Right atrium auricular region (tissue), 2 donors: ENCODE measurements around the gene INO80E. TPM values are rescaled to one million over a fixed set of nuclear protein-coding genes. Genes with fewer than 3 reads are reported as not detected.

Experiments used
- DNase-seq: peaks from one replicate; pipeline ENCODE4 v3.0.0-alpha.2; 2019; ENCODE audit warnings: low spot score
- H3K27ac ChIP-seq, 2 donors: fragments of 200-600 bp; sonication (generic); 1 replicate in 1 of 2; 2 replicates in 1 of 2; pipeline ENCODE4 v1.5.1; 2016 to 2019
- H3K27me3 ChIP-seq, 2 donors: fragments of 200-600 bp; sonication (generic); one replicate each; pipeline versions ENCODE4 v1.5.1 to v1.6.0; 2017 to 2019
- H3K36me3 ChIP-seq: fragments of 200-600 bp; sonication (generic); one replicate; pipeline ENCODE4 v1.5.1; 2016
- H3K4me1 ChIP-seq, 2 donors: fragments of 200-600 bp; sonication (generic); one replicate each; pipeline versions ENCODE4 v1.5.1 to v1.6.0; 2017 to 2019
- H3K4me3 ChIP-seq, 2 donors: fragments of 200-600 bp; sonication (generic); 1 replicate in 1 of 2; 2 replicates in 1 of 2; pipeline ENCODE4 v1.5.1; 2017 to 2019; ENCODE audit warnings: mild to moderate bottlenecking in 1 of 2, moderate library complexity in 1 of 2
- H3K9me3 ChIP-seq, 2 donors: fragments of 200-600 bp; sonication (generic); one replicate each; pipeline ENCODE4 v1.5.1; 2019
- total RNA-seq, 2 donors: library from RNA; depleted of rRNA; stranded (reverse); fragments of >200 nt; gene quantifications; one replicate each; pipeline ENCODE4 v1.1.0, GENCODE V29; 2016
- TF ChIP-seq, protein P1 (sequence below), 2 donors: fragments of 200-600 bp; sonication (generic); IDR thresholded peaks; one replicate each; pipeline ENCODE4 v1.5.1; 2019; ENCODE audit warnings: antibody characterized with exemption in 2 of 2

The INO80E gene
- total RNA-seq, 2 donors from 2014 or later = 33.4 to 117 TPM

DNA sequence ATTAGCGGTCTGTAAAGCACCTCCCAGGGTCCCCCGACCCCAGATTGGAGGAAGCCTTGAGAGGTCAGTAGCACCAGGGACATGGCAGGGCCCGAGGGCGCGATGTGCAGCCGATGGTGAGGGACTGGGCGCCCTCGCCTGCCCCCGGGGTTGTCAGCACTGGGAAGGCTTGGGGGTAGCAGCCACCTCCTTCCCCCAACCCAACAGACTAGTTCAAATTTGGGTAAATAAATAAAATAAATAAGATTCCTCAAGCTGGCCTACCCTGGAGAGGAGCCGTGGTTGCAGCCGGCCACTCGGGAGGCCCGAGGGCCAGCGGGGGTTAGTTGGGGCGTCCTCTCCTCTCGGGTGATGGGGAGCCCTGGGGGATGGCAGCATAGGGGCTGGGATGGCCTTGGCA is 28.4 kb downstream of the INO80E start:
- Histone ChIP-seq H3K36me3 (no peaks in the 10 kb centered on the region), H3K4me1 (peaks cover 0 to 13% of the 10 kb centered on the region in 2 donors), H3K4me3 (no peak overlapping the region), H3K9me3 (no peaks in the 10 kb centered on the region), H3K27ac (no peak overlapping the region), H3K27me3 (peaks cover 0 to 3% of the 10 kb centered on the region in 2 donors)
- TF ChIP-seq, protein P1, sequence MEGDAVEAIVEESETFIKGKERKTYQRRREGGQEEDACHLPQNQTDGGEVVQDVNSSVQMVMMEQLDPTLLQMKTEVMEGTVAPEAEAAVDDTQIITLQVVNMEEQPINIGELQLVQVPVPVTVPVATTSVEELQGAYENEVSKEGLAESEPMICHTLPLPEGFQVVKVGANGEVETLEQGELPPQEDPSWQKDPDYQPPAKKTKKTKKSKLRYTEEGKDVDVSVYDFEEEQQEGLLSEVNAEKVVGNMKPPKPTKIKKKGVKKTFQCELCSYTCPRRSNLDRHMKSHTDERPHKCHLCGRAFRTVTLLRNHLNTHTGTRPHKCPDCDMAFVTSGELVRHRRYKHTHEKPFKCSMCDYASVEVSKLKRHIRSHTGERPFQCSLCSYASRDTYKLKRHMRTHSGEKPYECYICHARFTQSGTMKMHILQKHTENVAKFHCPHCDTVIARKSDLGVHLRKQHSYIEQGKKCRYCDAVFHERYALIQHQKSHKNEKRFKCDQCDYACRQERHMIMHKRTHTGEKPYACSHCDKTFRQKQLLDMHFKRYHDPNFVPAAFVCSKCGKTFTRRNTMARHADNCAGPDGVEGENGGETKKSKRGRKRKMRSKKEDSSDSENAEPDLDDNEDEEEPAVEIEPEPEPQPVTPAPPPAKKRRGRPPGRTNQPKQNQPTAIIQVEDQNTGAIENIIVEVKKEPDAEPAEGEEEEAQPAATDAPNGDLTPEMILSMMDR (IDR thresholded peaks at IDR 0.05) = no peak
- DNase-seq = no peak

DNA sequence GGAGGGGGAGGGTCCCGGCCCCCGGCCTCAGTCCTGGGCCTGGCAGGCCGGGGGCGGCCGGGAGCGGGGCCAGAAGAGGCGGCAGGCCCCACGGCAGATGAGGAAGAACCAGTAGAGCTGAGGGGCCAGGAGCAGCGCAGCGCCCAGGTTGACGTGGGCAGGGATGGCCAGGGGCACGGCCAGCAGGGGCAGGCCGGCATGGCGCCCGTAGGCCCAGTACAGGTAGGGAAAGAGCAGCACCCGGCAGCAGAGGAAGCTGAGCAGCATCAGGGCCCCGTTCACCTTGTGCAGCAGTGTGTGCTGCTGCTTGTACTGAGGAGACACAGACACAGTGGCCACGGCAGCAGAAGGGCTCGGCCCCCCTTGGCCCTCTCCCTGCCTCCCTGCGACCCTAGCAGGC is 29.1 kb downstream of the INO80E start:
- TF ChIP-seq, protein P1 (IDR thresholded peaks at IDR 0.05) = no peak
- no peaks in the 10 kb centered on the region for H3K9me3 ChIP-seq
- H3K4me1 ChIP-seq = peaks cover 0 to 13% of the 10 kb centered on the region in 2 donors
- no peaks in the 10 kb centered on the region for H3K36me3 ChIP-seq
- H3K4me3 ChIP-seq = no peak overlapping the region
- no peak overlapping the region for H3K27ac ChIP-seq
- DNase-seq = no peak
- peaks cover 0 to 9% of the 10 kb centered on the region in 2 donors for H3K27me3 ChIP-seq

DNA sequence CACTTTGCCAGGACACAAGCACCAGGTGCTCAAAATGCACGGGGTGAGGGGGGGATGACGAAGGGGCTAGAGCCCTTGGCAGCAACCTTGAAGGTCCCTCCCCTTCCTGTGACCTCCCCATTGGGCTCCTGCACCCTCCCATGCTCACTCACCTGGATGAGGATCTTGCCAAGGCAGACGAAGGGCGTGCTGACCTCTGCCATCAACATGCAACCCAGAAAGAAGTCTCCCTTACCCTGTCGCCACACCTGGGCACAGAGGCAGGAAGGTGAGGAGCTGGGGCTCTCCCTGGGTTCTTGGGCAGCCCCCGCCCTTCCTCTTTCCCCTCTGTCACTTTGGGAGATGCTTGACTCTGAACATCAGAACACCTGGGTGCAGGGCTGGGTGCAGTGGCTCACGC is 29.5 kb downstream of the INO80E start:
- TF ChIP-seq, protein P1 (IDR thresholded peaks at IDR 0.05) = no peak
- no peak for DNase-seq
- Histone ChIP-seq H3K27me3 (peaks cover 0 to 9% of the 10 kb centered on the region in 2 donors), H3K4me1 (peaks cover 0 to 12% of the 10 kb centered on the region in 2 donors), H3K4me3 (no peak overlapping the region), H3K27ac (no peak overlapping the region), H3K36me3 (no peaks in the 10 kb centered on the region), H3K9me3 (no peaks in the 10 kb centered on the region)

DNA sequence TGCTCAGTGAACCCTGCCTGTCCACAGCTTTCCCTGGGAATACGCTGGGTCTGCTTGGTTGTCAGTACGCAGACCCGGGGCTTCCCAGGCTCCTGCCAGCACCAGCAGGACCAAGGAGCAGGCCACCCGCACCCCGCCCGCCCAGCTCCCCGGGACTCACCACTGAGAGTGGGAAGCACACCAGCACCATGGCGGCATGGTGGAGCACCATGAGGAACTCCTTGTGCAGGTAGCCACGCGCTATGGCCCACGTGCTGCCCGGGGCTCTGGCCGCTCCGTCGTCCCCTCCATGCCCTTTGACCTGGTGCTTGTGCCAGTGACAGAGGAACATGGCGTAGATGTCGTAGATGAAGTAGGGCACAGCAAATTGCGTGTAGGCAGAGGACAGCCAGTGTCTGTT is 30.4 kb downstream of the INO80E start:
- Histone ChIP-seq H3K27me3 (peaks cover 6 to 13% of the 10 kb centered on the region in 2 donors), H3K27ac (no peak overlapping the region), H3K4me1 (peaks cover 0 to 12% of the 10 kb centered on the region in 2 donors), H3K4me3 (no peak overlapping the region), H3K9me3 (no peaks in the 10 kb centered on the region), H3K36me3 (no peaks in the 10 kb centered on the region)
- TF ChIP-seq, protein P1 (IDR thresholded peaks at IDR 0.05) = no peak
- no peak for DNase-seq

DNA sequence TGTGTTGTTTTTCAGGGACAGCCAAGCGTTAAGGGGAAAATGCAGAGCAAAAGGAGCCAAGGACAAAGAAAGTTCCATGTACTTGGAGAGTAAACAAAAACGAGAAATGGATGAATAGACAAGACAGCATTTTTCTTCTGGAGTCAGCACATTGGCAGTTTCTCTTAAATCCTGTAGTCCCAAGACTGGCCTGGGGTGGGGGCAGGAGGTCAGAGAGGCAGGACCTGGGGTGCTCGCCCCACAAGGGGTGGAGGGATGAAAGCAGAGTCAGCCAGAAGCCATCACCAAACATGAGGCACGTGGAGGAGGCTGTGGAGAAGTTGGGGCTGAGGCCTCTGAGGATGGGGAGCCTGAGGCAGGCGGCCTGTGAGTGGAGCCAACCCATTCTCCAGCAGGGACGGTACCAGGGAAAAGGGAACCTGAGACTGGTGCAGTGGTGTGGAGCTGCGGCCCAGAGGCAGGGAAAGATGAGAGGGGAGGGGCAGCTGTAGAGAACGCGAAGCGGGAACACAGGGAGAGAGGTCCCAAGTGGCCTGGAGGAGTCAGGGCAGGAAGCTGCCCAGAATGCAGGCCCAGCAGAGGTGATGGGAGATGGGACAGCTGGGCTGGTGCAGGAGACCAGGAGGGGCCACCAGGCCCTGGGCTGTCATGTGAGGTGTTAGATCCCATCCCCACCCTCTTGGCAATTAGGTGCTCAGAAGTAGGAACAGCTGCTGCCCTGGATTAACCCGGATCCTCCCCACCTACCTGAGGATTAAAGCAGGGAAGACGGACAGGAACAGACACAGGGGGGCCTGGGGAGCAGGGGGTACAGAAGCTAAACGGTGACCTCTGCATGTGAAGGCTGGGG is 31.8 kb downstream of the INO80E start:
- DNase-seq = no peak
- Histone ChIP-seq H3K27me3 (peaks cover 13 to 18% of the 10 kb centered on the region in 2 donors), H3K4me1 (peaks cover 0 to 13% of the 10 kb centered on the region in 2 donors), H3K27ac (no peak overlapping the region), H3K9me3 (no peaks in the 10 kb centered on the region), H3K4me3 (no peak overlapping the region), H3K36me3 (no peaks in the 10 kb centered on the region)
- TF ChIP-seq, protein P1 (IDR thresholded peaks at IDR 0.05) = no peak
